Activated CD8-positive, alpha-beta memory T cell treated with anti-CD3 and anti-CD28 coated beads, Interleukin-2, amount 50 U/mL, for 24 hours (primary cell): ENCODE measurements around the gene WAPL.

Experiments used
- DNase-seq: peaks from one replicate; pipeline ENCODE4 v3.0.0-alpha.2; 2020; ENCODE audit errors: extremely low read depth

The WAPL gene

GRCh38 chr10:86472061-86472460 is 49.5 kb downstream of the WAPL start:
- DNase-seq, result no peak

DNA sequence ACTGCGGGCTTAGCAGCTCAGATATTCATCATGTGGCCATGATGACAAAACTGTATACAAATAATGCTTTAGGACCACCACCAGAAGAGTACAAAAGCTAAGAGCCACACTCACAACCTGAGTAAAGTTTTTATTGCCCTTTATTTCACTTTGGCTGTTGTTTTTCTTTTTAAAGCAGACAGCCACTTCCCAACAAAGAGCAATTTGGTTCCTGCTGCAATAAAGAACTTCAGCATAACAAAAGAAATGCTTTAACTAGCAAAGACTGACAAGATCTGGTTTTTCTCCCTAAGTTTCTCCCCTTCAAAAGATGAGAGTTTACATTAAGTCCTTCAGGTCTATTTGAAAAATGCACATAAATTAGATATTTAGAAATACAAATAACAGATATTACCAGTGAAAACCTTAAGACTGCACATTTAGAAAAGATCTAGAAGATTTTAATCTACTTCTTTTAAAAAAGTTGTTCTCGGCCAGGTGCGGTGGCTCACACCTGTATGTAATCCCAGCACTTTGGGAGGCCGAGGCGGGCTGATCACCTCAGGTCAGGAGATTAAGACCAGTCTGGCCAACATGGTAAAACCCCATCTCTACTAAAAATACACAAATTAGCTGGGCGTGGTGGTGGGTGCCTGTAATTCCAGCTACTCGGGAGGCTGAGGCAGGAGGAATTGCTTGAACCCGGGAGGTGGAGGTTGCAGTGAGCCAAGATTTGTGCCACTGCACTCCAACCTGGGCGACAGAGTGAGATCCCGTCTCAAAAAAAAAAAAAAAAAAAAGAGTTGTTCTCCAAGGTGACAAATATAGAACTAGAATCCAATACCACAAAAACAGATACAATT is 59.4 kb downstream of the WAPL start:
- no peak for DNase-seq

- DNase-seq, result no peak
Observed at GRCh38 chr10:86451604-86451960, 70.0 kb downstream of the WAPL start.

DNA sequence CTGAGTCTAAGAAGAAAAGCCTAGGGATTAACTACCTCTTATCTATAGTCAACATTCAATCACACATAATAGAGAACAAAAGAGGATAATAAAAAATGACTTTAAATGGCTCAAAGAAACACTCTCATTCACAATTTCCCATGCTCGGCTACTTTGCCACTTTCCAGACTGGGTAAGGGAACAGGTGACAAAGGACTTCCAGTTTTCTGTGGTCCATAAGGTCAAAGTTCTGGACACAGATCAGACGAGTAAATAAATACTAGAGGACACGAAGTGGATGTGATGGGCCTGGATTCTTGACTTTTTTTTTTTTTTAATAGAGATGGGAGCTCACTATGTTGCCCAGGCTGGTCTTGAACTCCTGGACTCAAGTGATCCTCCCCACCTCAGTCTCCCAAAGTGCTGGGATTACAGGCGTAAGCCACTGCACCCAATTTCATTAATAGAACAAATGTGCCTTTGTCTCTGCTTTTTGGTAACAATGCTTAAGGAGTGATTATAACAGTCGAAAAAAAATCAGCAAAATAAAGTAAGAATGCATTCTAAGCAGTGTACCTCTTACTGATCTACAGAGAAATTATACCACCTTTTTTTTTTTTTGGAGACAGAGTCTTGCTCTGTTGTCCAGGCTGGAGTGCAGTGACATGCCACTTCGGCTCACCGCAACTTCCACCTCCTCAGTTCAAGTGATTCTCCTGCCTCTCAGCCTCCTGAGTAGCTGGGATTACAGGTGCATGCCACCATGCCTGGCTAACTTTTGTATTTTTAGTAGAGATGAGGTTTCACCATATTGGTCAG is 70.6 kb downstream of the WAPL start:
- DNase-seq, result no peak

DNA sequence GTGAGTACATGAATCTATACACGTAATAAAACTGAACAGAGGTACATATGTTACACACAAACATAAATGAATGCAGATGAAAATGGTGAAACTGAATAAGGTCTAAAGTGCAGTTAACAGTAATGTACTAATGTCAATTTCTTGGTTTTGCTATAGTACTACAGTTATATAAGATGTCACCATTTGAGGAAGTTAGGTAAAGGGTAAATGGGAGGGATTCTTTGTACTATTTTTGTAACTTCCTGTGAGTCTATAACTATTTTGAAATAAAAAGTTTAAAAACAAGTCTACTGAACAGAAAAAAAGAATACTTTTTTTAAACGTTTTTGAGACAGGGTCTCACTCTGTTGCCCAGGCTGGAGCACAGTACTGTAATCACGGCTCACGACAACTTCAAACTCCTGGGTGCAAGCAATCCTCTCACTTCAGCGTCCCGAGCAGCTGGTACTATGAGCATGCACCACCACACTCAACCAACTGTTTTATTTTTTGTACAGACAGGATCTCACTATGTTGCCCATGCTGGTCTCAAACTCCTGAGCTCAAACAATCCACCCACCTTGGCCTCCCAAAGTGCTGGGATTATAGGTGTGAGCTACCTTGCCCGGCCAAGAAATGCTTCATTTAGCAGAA is 71.5 kb downstream of the WAPL start:
- DNase-seq, result no peak

DNA sequence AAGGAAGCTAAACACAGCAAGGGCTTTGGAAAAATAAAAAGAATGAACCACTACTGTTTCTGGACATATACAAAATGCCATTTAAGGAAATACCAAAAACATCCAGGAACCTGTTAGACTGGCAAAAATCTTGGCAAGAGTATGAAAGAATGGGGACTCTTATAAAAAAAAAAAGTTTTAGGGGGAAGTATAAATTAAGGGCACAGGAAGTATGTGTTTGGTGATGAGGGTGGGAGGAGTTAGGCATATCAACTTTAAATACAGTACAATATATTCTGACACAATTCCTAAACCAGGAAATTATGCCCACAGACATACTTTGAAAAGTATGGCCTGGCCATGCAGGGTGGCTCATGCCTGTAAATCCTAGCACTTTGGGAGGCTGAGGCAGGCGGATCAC is 74.2 kb downstream of the WAPL start:
- DNase-seq, result no peak

GRCh38 chr10:86446987-86447386 is 74.6 kb downstream of the WAPL start:
- DNase-seq, result no peak

DNA sequence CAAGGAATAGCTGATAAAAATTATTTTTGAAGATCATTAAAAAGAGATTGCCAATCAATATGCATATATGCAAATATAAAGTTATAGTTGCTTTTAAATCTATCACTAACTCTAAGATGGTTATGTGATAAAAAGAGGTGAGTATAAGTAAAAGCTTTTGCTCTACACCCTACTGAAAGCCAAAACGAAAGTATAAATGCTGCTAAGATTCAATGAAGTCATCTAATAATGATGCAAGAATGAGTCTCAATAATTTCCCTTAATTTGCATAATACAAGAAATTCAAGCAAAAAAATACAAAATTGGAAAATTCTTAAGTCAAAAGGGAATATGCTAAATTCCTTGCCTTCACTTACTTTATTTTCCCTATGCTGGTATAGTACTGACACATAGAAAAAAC is 75.2 kb downstream of the WAPL start:
- DNase-seq, result no peak

GRCh38 chr10:86443936-86444335 is 77.7 kb downstream of the WAPL start:
- DNase-seq, result no peak

GRCh38 chr10:86443069-86443468 is 78.5 kb downstream of the WAPL start:
- no peak for DNase-seq

GRCh38 chr10:86440874-86441843 is 80.4 kb downstream of the WAPL start:
- DNase-seq, result no peak

DNA sequence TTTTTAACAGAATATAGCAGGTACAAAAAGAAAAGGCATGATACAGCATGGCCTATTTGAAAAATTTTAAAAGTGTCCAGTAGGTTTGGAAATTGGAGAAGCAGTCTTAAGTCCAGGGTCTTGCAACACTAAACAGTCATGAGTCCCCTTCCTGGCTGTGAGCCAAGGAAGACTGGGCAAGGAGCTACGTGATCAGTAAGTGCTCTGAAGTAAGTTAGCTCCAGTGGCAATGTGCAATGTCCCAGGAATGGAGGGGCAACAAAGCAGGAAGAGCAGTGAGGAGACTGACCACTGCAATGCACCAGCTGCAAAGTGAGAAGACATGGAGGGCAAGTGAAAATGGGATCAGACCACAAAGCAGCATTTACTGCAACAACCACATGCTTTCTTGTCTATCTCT is 82.0 kb downstream of the WAPL start:
- DNase-seq, result no peak

GRCh38 chr10:86438091-86438749 is 83.4 kb downstream of the WAPL start:
- no peak for DNase-seq

- no peak for DNase-seq
Observed at GRCh38 chr10:86437447-86437846, 84.1 kb downstream of the WAPL start.

DNA sequence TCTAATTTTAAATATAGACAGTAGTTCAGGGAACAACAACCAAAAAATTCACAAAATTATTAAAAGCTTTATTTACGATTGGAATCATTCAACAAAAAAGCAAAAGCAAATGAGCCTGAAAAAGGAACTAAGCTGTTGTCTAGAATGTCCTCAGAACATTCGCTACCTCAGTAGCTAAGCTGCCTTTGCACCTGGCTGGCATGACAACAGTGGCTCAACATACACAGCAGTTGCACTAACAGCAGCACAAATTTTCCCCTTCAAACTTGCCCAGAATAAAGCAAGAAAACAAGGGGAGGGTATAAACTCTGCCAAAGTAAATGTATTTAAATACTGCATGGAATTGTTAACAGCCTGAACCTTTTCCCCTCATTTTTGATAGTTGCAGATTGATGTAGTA is 84.6 kb downstream of the WAPL start:
- no peak for DNase-seq

- DNase-seq, result no peak
Observed at GRCh38 chr10:86434656-86435055, 86.9 kb downstream of the WAPL start.

GRCh38 chr10:86423739-86424138 is 97.9 kb downstream of the WAPL start:
- no peak for DNase-seq

DNA sequence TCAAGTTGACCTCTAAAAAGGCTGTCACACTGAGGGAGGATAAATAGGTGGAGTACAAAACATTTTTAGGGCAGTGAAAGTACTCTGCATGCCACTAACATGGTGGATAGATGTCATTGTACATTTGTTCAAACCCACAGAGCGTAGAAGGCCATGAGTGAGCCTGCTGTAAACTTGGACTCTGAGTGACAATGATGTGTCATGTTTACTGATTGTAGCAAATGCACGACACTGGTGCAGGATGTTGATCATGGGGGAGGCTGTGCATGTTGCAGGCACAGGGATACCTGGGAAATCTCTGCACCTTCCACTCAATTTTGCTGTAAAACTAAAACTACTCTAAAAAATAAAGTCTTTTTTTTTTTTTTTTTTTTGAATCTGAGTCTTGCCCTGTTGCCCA is 102.5 kb downstream of the WAPL start:
- no peak for DNase-seq

- DNase-seq, result no peak
Observed at GRCh38 chr10:86415583-86415982, 106.0 kb downstream of the WAPL start.

- DNase-seq, result no peak
Observed at GRCh38 chr10:86415116-86415515, 106.5 kb downstream of the WAPL start.
